MV-4-11 (cell line): Measurements from ENCODE around the gene ACBD3.
"Not testable (repeated sequence)": the region's sequence is repeated elsewhere in the genome, so short reads cannot be mapped to it uniquely, and the experiment has no call there.

Source experiments
- DNase-seq: peaks from one replicate; lab custom pipeline; 2025; lab: John Stamatoyannopoulos, UW

Gene ACBD3

DNA sequence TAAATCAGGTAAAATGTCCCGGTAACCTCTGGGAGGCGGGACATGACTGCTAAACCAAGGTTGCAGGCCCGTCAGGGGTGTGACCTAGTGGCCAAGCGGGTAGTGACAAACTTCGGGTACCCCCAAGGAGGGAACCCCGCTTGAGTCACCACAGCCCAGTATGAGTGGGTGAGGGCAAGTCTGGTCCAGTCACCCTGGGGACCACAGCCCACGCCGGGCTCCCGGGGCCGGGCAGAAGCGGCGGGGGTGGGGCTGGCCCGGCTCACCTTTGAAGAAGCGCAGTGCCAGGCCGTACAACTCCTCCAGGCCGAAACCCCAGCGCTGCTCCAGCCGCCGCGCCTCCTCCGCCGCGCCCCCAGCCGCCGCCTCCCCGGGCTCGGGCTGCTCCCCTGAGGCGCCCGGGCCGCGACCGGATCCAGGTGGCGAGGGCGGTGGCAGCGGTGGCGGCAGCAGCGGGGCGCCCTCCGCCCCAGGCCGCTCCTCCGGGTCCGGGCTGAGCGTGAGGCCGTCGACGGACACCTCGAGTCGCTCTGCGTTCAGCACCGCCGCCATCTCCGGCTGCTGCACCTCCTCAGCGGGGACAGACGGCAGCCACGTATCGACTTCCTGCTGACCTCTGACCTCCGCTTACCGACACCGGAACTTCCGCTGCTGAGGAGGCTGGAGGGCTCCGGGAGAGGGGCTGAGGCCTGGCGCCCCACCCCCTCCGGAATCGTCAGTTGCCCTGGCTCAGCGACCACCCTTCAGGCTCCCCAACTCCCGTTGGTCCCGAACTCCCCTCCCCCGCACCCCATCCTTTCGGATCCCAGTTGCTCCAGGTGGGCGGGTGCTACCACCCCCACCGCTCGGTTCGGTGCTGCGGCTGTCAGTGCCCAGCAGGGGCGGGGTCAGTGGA lies at the start of gene ACBD3:
TSS of gene ACBD3 (minus strand) at position 618 of the 895 bp plus-strand sequence. CDS start at position 552, 66 bp downstream.
- peak; percentile 77 for DNase-seq

GRCh38 chr1:226233806-226234205 lies 47.3 kb upstream of the ACBD3 start:
- no peak for DNase-seq

GRCh38 chr1:226233293-226233692 lies 46.8 kb upstream of the ACBD3 start:
- DNase-seq = no peak

- no peak for DNase-seq
Observed at GRCh38 chr1:226226601-226227000, 40.1 kb upstream of the ACBD3 start.

DNA sequence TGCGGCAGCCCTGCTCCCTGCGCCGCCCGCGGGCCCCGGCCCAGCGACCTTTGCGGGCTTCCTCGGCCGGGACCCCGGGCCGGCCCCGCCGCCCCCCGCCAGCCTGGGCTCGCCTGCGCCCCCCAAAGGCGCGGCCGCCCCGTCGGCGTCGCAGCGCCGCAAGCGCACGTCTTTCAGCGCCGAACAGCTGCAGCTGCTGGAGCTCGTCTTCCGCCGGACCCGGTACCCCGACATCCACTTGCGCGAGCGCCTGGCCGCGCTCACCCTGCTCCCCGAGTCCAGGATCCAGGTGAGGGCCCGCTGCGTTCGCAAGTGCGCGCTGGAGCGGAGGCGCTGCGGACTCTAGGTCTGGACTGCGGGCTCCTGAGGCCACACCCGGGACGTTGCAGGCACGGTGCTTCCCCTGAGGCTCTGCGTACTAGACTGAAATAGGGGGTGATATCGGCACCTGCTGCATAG lies 37.3 kb upstream of the ACBD3 start:
- no peak for DNase-seq

GRCh38 chr1:226223157-226223785 lies 36.7 kb upstream of the ACBD3 start, which contains the start of gene MIXL1:
Gene MIXL1, plus strand, starts transcription at chr1:226223664. Its CDS starts 18 bp downstream, at chr1:226223682.
- no peak for DNase-seq

DNA sequence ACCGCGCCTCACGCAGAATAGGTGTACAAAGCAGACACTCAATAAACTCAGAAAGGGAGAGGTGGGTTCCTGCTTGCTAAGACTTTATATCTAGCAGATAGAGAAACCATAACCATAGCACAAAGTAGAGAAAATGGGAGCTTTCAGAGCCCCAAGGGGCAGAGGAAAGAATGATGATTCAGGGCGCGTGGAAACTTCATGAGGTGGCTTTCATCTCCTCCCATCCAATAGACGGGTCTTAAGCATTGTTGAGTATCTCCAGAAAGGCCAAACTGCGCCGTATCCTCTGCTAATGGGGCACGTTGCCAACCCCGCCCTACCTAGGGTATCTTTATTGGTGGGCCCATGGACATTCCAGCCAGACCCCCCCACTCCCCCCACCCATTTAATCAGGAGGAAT lies 36.1 kb upstream of the ACBD3 start:
- DNase-seq = no peak

DNA sequence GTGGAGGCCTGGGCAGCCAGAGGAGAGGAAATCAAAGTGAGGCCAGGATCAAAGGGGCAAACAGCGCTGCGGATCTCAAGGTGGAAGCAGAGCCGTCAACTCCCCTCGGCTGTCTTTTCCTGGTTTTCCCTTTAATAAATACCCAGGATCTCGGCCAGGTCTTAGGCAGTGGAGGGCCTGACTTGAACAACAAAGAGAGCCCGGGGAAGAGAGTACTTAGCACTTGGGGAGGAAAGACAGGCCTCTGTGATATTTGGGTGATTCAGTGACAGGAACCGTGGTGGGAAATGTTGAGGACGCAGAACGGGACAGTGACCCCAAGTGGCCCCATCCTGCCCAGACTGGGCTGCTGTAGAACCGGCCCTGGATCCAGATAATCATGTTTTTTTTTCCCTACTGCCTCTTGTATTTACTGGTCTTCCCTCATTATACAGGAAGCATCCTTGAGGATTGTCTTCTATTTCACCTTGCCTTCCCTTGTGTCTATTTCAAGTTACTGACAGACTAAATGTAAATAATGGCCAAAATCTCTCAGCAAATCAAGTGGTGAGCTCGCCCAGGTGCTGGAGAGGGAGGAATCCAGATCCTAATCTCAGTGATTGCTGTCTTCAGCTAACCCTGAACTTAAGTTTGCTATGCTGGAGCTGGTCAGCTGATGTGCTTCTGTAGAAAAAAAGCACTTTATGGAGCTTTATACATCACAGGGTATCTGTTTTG lies 34.1 kb upstream of the ACBD3 start:
- DNase-seq = no peak

DNA sequence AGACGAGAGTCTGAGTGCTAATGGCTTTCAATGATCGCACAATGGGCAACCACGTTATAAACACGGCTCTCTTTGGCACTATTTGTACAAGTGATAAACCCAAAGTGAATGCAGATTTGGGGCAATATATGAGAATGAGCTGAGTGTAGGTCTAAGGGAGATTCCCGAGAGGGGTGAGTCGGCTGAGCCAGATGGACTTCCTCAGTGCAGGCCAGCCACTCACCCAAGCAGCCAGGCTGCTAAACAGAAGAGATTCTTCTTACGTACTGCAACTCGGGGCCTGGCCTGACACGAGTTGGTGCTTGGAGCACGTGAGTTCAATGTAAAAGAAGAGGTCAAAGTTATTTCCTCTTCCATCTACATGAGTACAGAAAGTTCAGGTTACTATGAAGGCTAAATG lies 30.7 kb upstream of the ACBD3 start:
- DNase-seq = no peak

DNA sequence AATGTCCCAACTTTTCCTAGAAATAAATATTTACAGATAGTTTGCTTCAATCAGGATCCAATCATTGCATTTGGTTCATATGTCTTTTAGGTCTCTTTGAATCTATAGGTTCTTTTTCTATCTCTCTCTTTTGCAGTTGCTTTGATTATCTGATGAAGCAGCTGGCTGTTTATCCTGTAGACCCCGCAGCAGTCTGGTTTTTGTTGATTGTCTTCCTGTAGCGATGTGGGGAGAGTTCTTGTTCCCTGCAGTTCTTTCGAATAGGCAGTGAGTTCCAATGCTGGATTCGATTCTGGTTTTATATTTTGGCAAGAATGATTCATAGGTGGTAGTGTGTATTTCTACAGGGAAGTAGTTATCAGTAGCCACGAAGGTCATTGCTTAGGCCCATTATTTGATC lies 29.5 kb upstream of the ACBD3 start:
- DNase-seq = no peak

DNA sequence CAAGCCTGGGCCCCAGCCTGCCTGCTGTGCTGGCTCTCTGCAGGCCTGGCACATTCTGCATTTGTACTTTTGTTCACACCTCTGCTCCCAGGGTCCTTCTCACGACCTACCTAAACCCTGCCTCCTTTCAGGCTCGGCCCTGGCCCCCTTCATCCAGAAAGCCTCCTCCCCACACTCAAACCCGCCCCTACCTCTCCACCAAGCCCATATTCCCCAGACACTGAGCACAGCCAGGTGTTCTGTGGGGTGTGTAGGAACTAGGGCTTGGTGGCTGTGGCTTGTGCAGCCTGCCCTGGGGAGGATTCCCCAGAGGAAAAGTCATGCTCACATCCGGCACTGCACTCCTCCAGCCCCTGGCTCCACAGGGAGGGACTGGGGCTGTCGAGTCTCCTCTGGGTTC lies 28.7 kb upstream of the ACBD3 start:
- no peak for DNase-seq

- no peak for DNase-seq
Observed at GRCh38 chr1:226212545-226212944, 26.0 kb upstream of the ACBD3 start.

- no peak for DNase-seq
Observed at GRCh38 chr1:226211181-226211821, 24.8 kb upstream of the ACBD3 start.

DNA sequence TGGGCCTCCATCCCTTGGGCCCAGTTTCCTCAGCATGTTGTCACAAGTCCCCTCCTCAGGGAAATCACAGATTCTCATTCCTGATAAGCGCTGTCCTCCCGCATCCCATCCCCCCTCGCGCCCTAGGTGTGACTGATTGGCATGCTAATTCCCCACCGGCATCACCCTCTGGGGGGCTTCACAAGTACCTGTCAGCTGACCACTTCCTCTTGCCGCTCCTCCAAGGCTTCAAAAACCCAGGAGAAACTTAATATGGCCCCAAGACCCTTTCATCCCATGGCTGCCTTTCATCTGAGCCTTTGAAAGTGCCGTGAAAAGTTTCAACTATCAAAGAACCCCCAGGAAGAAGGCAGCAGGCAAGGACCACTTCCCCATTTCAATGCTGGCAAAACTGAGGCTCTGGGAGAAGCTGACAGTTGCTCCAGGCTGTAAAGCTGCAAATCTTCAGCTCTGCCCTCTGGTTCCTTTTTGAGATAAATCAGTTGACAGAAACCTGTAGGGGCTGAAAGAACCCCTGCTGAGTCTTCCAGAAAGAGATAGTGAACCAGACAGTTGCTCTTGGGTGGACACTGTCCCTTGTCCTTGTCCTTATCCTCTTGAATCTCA lies 24.1 kb upstream of the ACBD3 start:
- no peak for DNase-seq

DNA sequence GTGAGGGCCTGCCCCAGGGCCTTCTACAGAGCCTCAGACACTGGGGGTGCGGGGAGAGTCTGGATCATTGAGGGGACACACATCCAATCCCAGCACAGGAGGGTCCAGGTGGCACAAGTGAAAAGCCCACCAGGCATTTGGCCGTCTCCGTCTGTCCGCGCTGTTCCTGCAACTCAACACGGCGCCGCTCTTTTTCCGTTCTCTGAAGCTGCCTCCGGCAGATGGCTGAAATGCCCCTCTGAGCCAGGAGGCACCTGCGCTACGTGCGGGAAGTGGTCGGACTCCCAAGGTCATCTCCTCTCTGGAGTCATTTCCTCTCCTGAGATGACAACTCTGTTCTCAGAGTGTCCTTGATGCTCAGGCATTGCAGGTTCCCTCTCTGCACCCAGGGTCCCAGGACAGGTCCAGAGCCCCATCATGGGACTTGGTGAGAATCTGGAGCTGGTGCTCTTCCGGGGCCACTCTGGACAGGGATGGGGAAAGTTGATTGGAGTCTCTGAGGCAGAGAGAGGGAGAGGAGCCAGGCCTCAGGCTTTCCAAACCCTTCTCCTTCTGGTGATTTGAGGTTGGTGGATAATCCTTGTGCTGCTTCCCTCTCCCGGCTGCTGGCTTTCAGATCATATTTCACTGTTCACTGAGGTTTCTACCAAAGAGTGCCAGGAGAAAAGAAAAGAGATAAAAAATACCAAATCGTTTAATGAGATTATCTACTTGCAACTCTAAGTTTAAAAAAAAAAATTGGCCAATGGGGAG lies 22.9 kb upstream of the ACBD3 start:
- DNase-seq = no peak

GRCh38 chr1:226207048-226207447 lies 20.5 kb upstream of the ACBD3 start:
- no peak for DNase-seq

DNA sequence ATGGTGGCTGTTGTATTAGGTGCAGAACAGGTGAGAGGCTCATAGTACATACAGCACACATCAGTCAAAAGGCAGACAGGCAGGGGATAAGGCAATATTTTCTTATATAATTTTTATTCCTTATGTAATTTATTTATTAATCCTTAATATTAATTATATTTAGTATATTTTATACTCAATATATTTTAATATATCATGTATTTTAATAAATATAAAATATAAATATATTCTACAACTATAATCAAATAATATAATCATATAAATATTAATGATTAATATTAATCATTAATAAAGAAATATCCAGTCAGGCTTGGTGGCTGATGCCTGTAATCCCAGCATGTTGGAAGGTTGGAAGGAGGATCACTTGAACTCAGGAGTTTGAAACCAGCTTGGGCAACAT lies 17.7 kb upstream of the ACBD3 start:
- DNase-seq = no peak

DNA sequence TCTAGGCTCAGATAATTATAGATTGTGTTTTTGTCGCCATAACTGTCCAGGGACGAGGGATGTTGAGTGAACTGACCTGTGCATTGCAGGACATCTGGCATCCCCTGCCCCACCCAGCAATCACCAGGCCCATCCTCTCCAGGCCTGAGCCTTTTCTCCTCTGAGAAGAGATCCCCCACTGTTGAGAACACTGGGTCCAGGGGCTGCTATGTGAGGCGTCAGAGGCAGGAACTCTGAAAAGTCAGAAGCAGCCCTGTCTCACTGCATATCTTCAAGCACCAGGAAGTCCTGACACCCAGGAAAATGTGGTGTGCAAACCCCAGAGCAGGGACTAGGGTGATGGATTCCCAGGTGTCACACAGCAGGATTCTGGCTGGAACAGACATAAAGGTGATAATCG lies 17.1 kb upstream of the ACBD3 start:
- no peak for DNase-seq

DNA sequence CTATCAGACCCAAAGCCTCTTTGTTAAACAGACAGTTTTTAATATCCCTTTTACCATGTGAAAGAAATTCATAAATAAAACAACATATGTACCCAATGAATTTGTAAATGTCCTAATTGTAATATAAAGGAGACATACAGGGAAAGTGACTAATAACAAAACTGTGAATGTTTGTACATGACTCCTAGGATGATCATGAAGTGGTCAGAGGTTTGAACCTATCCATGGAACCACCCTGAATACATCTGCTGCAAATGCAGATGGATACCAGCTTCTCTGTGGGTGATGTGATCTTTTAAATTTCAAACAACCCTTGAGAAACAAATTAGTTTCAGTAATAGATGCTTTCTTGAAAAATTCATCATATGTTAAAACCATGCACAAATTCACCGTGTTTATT lies 16.7 kb upstream of the ACBD3 start:
- DNase-seq = no peak

- DNase-seq = not testable (repeated sequence)
Observed at GRCh38 chr1:226202666-226203065, 16.1 kb upstream of the ACBD3 start.

- no peak for DNase-seq
Observed at GRCh38 chr1:226202246-226202645, 15.7 kb upstream of the ACBD3 start.
